HepG2 (cell line): ENCODE data around the gene SUDS3. TPM values are rescaled to one million over a fixed set of nuclear protein-coding genes. Genes with fewer than 3 reads are reported as not detected.

Source experiments
- ATAC-seq: fragments of 200-7000 bp; cut with Tn5 transposase; 3 replicates; pipeline ENCODE4 v1.9.1; 2020; ENCODE audit warnings: mild to moderate bottlenecking, moderate library complexity
- BruUV-seq: library from RNA; stranded (reverse); fragments of 400-500 nt; replicated peaks from 2 replicates; lab custom pipeline; 2021; lab: Mats Ljungman, UMichigan
- CTCF ChIA-PET: fragments of 300-600 bp; formaldehyde crosslinking; extraction: SDS; loops from one replicate; lab custom pipeline; 2021; ENCODE audit warnings: low total read pairs, inconsistent platforms, low intra/inter-chr PET ratio; lab: Yijun Ruan, JAX
- POLR2A ChIA-PET: fragments of 350-600 bp; sonication (Branson Sonifier 250); formaldehyde crosslinking; loops from one replicate; lab custom pipeline; 2020; ENCODE audit warnings: antibody characterized with exemption, inconsistent platforms; lab: Yijun Ruan, JAX
- DNase-seq: peaks from one replicate; pipeline ENCODE4 v3.0.0-alpha.2; 2015; ENCODE audit warnings: low spot score
- FAIRE-seq: peaks from 3 replicates; lab custom pipeline; 2011; peaks lifted over from hg19 to GRCh38; lab: Jason Lieb, UNC
- H2AFZ ChIP-seq: one replicate; pipeline ENCODE4 v1.6.1; 2011; ENCODE audit warnings: low read length, inconsistent platforms
- H3K27ac ChIP-seq: fragments of 300-600 bp; 3 replicates; pipeline ENCODE4 v1.8.0; 2011; ENCODE audit warnings: mixed run types, mild to moderate bottlenecking, mixed read lengths, low read length, inconsistent platforms; ENCODE audit not compliant: insufficient read depth; ENCODE audit errors: extremely low read length
- H3K27me3 ChIP-seq, 2 experiments: fragments of 200-600 bp in 1 of 2; 2 replicates in 1 of 2; 3 replicates in 1 of 2; pipeline versions ENCODE4 v1.6.0 to v1.8.0; 2011; ENCODE audit warnings: low read length in 2 of 2, mild to moderate bottlenecking in 2 of 2, moderate library complexity in 2 of 2, inconsistent platforms in 1 of 2; ENCODE audit not compliant: insufficient read depth in 2 of 2, control insufficient read depth in 1 of 2
- H3K36me3 ChIP-seq, 2 experiments: fragments of 200-600 bp in 1 of 2; replicated peaks in 1 of 2; 2 replicates in 1 of 2; 3 replicates in 1 of 2; pipeline versions ENCODE4 v1.5.1 to v1.8.0; 2011; ENCODE audit warnings: low read length in 2 of 2, inconsistent platforms in 1 of 2; ENCODE audit not compliant: insufficient read depth in 2 of 2, control insufficient read depth in 1 of 2
- H3K4me1 ChIP-seq: 2 replicates; pipeline ENCODE4 v1.5.1; 2012; ENCODE audit warnings: low read length, inconsistent platforms; ENCODE audit not compliant: insufficient read depth
- H3K4me2 ChIP-seq: 2 replicates; pipeline ENCODE4 v1.6.0; 2011; ENCODE audit warnings: low read depth, low read length, inconsistent platforms
- H3K4me3 ChIP-seq, 3 experiments: fragments of 200-600 bp in 1 of 3; sonication (generic), shearing (Covaris generic) in 1 of 3; replicated peaks in 1 of 3; 2 replicates each; pipeline ENCODE4 v1.5.1; 2011 to 2016; ENCODE audit warnings: low read length in 3 of 3, inconsistent platforms in 2 of 3, low read depth in 2 of 3, mild to moderate bottlenecking in 2 of 3, control low read depth in 1 of 3, mixed read lengths in 1 of 3; ENCODE audit not compliant: insufficient read depth in 1 of 3
- H3K79me2 ChIP-seq: one replicate; pipeline ENCODE4 v1.6.1; 2011; ENCODE audit warnings: low read length, inconsistent platforms; ENCODE audit not compliant: insufficient read depth
- H3K9ac ChIP-seq: 2 replicates; pipeline ENCODE4 v1.6.0; 2011; ENCODE audit warnings: mild to moderate bottlenecking, low read depth, low read length, inconsistent platforms; ENCODE audit not compliant: insufficient read depth
- H3K9me3 ChIP-seq: 2 replicates; pipeline ENCODE4 v1.5.1; 2012; ENCODE audit warnings: mild to moderate bottlenecking, low read length
- H4K20me1 ChIP-seq: 2 replicates; pipeline ENCODE4 v1.6.0; 2011; ENCODE audit warnings: inconsistent platforms, mild to moderate bottlenecking, low read length, moderate library complexity; ENCODE audit not compliant: insufficient read depth
- HNF4A ChIP-seq: sonication (generic); formaldehyde crosslinking; IDR thresholded peaks from 2 replicates; pipeline ENCODE4 v1.4.0; 2020; ENCODE audit warnings: missing genetic modification reagents
- WGBS: methylation state at CpG from one replicate; pipeline ENCODE4 v1.1.6; 2017; ENCODE audit warnings: low lambda C conversion rate; 5-methylcytosine and 5-hydroxymethylcytosine counted together
- in situ Hi-C: cut with HindIII; loops from 2 replicates; pipeline ENCODE4 v1.10.0; 2017; ENCODE audit warnings: low pct_unique_long_range_greater_than_20kb; ENCODE audit not compliant: extremely low pct_ligation_motif_present
- intact Hi-C: fragments of 100-400 bp; cut with micrococcal nuclease; formaldehyde crosslinking; loops from one replicate; pipeline ENCODE4 v1.10.0; 2022; ENCODE audit not compliant: unreplicated experiment
- polyA plus RNA-seq, 8 experiments: library from polyadenylated mRNA; depleted of rRNA in 3 of 8; stranded (reverse) in 7 of 8; unstranded in 1 of 8; fragments of >200 nt; fragmentation: Illumina TruSeq in 4 of 8; extraction: Trizol in 4 of 8; gene quantifications; 2 replicates each; pipeline versions ENCODE4 v1.2.1 to v1.2.3, GENCODE V29; 2011 to 2016; ENCODE audit warnings: low read depth in 4 of 8, missing spikeins in 1 of 8, mixed read lengths in 1 of 8; ENCODE audit not compliant: insufficient read depth in 1 of 8
- total RNA-seq, 5 experiments: library from RNA; depleted of rRNA; stranded (reverse); fragments of >200 nt; fragmentation: Illumina TruSeq; extraction: Trizol; gene quantifications; 2 replicates each; pipeline ENCODE4 v1.2.3, GENCODE V29; 2016; ENCODE audit warnings: low read depth in 1 of 5
- TF ChIP-seq, protein P1 (sequence below): sonication (generic); formaldehyde crosslinking; IDR thresholded peaks from 2 replicates; pipeline ENCODE4 v1.4.0; 2020; ENCODE audit warnings: missing genetic modification reagents

The SUDS3 gene
- total and polyA plus RNA-seq, 2 of the 13 experiments (the other 11 are each of a cell fraction or from before 2014, with no cell fraction given) = 20.2 to 33.1 TPM

DNA sequence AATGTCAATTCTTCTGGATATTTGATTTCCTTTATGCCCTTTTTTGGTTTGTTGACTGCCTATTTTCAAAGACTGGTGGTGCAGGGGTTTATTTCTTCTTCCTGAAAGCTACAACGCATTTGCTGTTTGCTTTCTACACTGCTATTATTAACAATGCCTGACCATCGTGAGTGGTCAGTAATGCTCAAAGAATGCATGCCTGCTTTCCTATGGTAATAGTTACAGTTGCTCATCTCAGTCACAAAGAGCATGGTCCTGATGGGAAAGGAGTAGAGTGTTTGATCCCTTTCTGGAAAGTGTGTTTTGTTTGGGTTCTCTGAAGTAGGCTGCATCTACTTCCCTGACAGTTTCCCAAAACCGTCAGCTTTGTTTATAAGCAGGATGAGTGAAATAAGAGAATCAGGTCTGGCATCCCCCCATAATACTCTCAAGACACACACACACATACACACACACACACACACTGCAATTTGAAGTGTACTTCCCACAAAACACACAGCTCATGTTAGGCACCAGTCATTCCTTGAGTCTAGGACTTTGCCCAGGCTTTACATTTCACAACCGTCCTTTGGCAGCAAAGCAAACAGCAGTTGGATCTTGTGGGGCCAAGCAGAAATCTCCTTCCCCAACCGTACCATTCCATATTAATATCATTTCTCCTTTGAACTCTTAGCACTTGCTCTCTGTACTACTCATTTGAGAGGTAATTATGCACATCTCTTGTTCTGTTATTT is 56.6 kb downstream of the SUDS3 start:
- Histone ChIP-seq H2AFZ (no peak overlapping the region), H3K79me2 (no peaks in the 10 kb centered on the region), H3K9me3 (no peaks in the 10 kb centered on the region), H3K4me1 (peaks cover 10% of the 10 kb centered on the region), H3K4me2 (no peak overlapping the region), H3K36me3 (no peaks in the 10 kb centered on the region)
- BruUV-seq = no TSS peak
- in situ Hi-C loops = no loop called here
- WGBS = 5% methylated on average over 5 of the region's 5 CpGs
- ChIA-PET CTCF (no interaction called here), POLR2A (interaction anchor here (0.6 kb wide), 1 partner anchor 59 kb away, joined by 3 read pairs; no protein-coding TSS in a partner anchor)
- TF ChIP-seq HNF4A (CRISPR knock-in tag) = peak; percentile 39
- TF ChIP-seq, protein P1, sequence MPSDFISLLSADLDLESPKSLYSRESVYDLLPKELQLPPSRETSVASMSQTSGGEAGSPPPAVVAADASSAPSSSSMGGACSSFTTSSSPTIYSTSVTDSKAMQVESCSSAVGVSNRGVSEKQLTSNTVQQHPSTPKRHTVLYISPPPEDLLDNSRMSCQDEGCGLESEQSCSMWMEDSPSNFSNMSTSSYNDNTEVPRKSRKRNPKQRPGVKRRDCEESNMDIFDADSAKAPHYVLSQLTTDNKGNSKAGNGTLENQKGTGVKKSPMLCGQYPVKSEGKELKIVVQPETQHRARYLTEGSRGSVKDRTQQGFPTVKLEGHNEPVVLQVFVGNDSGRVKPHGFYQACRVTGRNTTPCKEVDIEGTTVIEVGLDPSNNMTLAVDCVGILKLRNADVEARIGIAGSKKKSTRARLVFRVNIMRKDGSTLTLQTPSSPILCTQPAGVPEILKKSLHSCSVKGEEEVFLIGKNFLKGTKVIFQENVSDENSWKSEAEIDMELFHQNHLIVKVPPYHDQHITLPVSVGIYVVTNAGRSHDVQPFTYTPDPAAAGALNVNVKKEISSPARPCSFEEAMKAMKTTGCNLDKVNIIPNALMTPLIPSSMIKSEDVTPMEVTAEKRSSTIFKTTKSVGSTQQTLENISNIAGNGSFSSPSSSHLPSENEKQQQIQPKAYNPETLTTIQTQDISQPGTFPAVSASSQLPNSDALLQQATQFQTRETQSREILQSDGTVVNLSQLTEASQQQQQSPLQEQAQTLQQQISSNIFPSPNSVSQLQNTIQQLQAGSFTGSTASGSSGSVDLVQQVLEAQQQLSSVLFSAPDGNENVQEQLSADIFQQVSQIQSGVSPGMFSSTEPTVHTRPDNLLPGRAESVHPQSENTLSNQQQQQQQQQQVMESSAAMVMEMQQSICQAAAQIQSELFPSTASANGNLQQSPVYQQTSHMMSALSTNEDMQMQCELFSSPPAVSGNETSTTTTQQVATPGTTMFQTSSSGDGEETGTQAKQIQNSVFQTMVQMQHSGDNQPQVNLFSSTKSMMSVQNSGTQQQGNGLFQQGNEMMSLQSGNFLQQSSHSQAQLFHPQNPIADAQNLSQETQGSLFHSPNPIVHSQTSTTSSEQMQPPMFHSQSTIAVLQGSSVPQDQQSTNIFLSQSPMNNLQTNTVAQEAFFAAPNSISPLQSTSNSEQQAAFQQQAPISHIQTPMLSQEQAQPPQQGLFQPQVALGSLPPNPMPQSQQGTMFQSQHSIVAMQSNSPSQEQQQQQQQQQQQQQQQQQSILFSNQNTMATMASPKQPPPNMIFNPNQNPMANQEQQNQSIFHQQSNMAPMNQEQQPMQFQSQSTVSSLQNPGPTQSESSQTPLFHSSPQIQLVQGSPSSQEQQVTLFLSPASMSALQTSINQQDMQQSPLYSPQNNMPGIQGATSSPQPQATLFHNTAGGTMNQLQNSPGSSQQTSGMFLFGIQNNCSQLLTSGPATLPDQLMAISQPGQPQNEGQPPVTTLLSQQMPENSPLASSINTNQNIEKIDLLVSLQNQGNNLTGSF = no peak
- TF ChIP-seq, all 625 proteins: peak for 1
- H3K27me3 ChIP-seq = no peaks in the 10 kb centered on the region
- H3K4me3 ChIP-seq = no peak overlapping the region
- intact Hi-C loops = no loop called here
- ATAC-seq (no peak; the same call in 2 of the 3 replicates), FAIRE-seq (peak; percentile 12), DNase-seq (peak; percentile 9)
- H3K27ac ChIP-seq = no peak overlapping the region
- no peaks in the 10 kb centered on the region for H4K20me1 ChIP-seq
- no peak overlapping the region for H3K9ac ChIP-seq
